Measurements from ENCODE around the gene SRP9.

GRCh38 chr1:225818229-225818628, 40.6 kb downstream of the SRP9 start:
- TF ChIP-seq CTCF (IDR thresholded peaks at IDR 0.05 in 8 of 11, conservative IDR thresholded peaks at IDR 0.05 in 3 of 11) (no peak), POLR2A (IDR thresholded peaks at IDR 0.05) (no peak)

Measured in spleen (tissue), 7 donors.